Uterus (tissue), 4 donors: ENCODE data around the gene SEMA3B. TPM values are rescaled to one million over a fixed set of nuclear protein-coding genes. Genes with fewer than 3 reads are reported as not detected.

Source experiments
- DNase-seq, 2 donors: peaks; one replicate each; pipeline ENCODE4 v3.0.0-alpha.2; 2019 to 2020
- H3K27ac ChIP-seq, 2 donors: fragments of 200-600 bp; sonication (generic); 1 replicate in 1 of 2; 2 replicates in 1 of 2; pipeline ENCODE4 v1.5.1; 2016 to 2018
- H3K27me3 ChIP-seq, 2 donors: fragments of 200-600 bp; sonication (generic); one replicate each; pipeline ENCODE4 v1.5.1; 2018 to 2019; ENCODE audit warnings: control low read depth in 1 of 2
- H3K36me3 ChIP-seq, 2 donors: fragments of 200-600 bp; sonication (generic); one replicate each; pipeline ENCODE4 v1.5.1; 2019; ENCODE audit warnings: control low read depth in 1 of 2
- H3K4me1 ChIP-seq, 2 donors: fragments of 200-600 bp; sonication (generic); one replicate each; pipeline ENCODE4 v1.5.1; 2018 to 2019; ENCODE audit warnings: control low read depth in 1 of 2
- H3K4me3 ChIP-seq, 2 donors: fragments of 200-600 bp; sonication (generic); 1 replicate in 1 of 2; 2 replicates in 1 of 2; pipeline ENCODE4 v1.5.1; 2018 to 2019; ENCODE audit warnings: mild to moderate bottlenecking in 1 of 2
- H3K9me3 ChIP-seq, 2 donors: fragments of 200-600 bp; sonication (generic); one replicate each; pipeline ENCODE4 v1.5.1; 2019; ENCODE audit warnings: control low read depth in 1 of 2
- POLR2A ChIP-seq, 2 donors: fragments of 450-650 bp; IDR thresholded peaks; one replicate each; pipeline ENCODE4 v1.6.1; 2016; ENCODE audit warnings: antibody characterized with exemption in 2 of 2, mild to moderate bottlenecking in 1 of 2, moderate library complexity in 1 of 2
- intact Hi-C: fragments of 100-400 bp; cut with DNase I; formaldehyde crosslinking; loops from one replicate; pipeline ENCODE4 v1.15.1; 2023; ENCODE audit warnings: low total_unique reads
- total RNA-seq, 4 donors: library from RNA; depleted of rRNA in 3 of 4; stranded (reverse); fragments of >200 nt in 3 of 4; gene quantifications; one replicate each; pipeline versions ENCODE4 v1.1.0 to v1.2.4, GENCODE V29; 2014 to 2023
- TF ChIP-seq, protein P1 (sequence below), 4 experiments: fragments of 200-600 bp in 2 of 4; fragments of 450-650 bp in 2 of 4; sonication (generic) in 2 of 4; IDR thresholded peaks; one replicate each; pipeline ENCODE4 v1.5.1; 2016 to 2019; ENCODE audit warnings: antibody characterized with exemption in 4 of 4, mild to moderate bottlenecking in 2 of 4, moderate library complexity in 1 of 4
- donor health status: DM: yes; HTN: yes; CAD: no.

SEMA3B gene
- total RNA-seq, 4 donors from 2014 or later = 24.1 to 113 (median 77.2) TPM

DNA sequence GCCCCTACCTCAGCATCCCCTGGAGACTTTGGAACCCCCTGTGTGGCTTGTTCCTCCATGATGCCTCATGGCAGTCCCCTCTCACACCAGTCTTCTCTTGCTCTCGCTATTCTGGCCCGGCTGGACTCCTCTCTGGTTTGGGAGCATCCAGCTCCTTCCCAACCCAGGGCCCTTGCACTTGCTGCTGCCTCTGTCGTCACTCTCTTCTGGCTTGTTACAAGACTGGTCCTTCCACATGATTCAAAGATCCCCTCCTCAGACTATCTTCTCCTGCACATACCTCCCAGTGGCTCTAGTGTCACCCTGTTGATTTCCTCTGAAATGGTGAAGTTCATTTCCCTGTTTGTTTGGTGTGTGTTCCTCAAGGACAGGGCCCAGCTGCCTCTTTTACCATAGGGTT lies 39.5 kb upstream of the SEMA3B start:
- Histone ChIP-seq H3K9me3 (no peaks in the 10 kb centered on the region), H3K27me3 (no peaks in the 10 kb centered on the region), H3K4me1 (no peaks in the 10 kb centered on the region), H3K36me3 (no peaks in the 10 kb centered on the region), H3K4me3 (no peak overlapping the region), H3K27ac (no peak overlapping the region)
- TF ChIP-seq POLR2A (IDR thresholded peaks at IDR 0.05) = no peak
- TF ChIP-seq, protein P1, sequence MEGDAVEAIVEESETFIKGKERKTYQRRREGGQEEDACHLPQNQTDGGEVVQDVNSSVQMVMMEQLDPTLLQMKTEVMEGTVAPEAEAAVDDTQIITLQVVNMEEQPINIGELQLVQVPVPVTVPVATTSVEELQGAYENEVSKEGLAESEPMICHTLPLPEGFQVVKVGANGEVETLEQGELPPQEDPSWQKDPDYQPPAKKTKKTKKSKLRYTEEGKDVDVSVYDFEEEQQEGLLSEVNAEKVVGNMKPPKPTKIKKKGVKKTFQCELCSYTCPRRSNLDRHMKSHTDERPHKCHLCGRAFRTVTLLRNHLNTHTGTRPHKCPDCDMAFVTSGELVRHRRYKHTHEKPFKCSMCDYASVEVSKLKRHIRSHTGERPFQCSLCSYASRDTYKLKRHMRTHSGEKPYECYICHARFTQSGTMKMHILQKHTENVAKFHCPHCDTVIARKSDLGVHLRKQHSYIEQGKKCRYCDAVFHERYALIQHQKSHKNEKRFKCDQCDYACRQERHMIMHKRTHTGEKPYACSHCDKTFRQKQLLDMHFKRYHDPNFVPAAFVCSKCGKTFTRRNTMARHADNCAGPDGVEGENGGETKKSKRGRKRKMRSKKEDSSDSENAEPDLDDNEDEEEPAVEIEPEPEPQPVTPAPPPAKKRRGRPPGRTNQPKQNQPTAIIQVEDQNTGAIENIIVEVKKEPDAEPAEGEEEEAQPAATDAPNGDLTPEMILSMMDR (IDR thresholded peaks at IDR 0.05) = no peak
- DNase-seq = no peak
- intact Hi-C loops = loop anchor here (5.0 kb wide), 2 partner anchors 37 to 43 kb away; partner anchors contain the start of gene GNAT1

DNA sequence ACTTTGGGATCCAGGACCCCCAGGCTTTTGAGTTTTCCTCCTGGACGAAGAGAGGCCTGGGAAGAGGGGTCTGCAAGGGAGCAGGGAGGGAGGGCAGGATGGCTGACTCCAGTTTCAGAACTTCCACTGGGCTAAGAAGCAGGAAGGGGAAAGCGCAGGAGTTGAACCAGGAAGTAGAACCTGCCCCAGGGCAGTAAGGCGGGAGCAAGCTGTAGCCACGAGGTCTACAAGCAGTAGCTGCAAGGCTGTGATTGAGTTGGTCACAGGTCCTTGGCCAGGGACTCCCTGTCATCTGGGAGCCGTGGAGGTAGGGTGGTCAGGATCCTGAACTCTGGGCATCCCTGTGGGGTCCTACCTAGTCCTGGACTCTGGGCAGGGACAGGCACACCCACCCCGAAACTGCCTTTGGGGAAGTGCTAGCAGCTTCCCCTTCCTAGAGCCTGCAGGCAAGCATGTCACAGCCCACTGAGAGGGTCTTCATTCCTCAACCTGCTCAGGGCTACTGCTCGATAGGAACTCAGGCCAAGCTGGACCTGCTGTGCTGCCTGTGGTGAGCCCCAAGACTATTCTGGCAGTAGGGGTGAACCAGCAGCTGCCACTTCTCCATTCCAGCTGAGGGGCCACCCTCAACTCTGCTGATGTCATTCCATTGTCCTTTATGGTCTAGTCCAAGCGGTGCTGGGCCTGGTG lies 38.7 kb upstream of the SEMA3B start:
- no peaks in the 10 kb centered on the region for H3K4me1 ChIP-seq
- H3K4me3 ChIP-seq = no peak overlapping the region
- no peaks in the 10 kb centered on the region for H3K36me3 ChIP-seq
- intact Hi-C loops = no loop called here
- H3K9me3 ChIP-seq = no peaks in the 10 kb centered on the region
- H3K27me3 ChIP-seq = no peaks in the 10 kb centered on the region
- no peak for DNase-seq
- no peak overlapping the region for H3K27ac ChIP-seq
- TF ChIP-seq, protein P1 (IDR thresholded peaks at IDR 0.05) = no peak
- TF ChIP-seq POLR2A (IDR thresholded peaks at IDR 0.05) = no peak

DNA sequence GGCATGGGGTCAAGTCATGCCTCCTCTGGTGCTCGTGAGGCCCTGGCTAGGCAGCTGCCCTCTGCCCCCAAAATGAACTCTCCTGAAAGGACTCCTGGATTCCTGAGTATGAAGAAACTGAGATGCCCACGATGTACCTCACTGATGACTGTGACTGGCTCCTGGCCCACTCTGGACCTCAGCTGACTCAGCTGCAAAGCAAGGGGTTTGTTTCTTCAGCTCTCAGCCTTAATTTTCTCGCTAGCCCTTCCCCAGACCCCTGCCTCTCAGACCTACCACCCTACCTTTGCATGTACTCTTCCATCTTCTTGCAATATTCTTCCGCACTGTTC lies 38.2 kb upstream of the SEMA3B start:
- Histone ChIP-seq H3K27ac (no peak overlapping the region), H3K9me3 (no peaks in the 10 kb centered on the region), H3K27me3 (no peaks in the 10 kb centered on the region), H3K36me3 (no peaks in the 10 kb centered on the region), H3K4me3 (no peak overlapping the region), H3K4me1 (no peaks in the 10 kb centered on the region)
- TF ChIP-seq, protein P1 (IDR thresholded peaks at IDR 0.05) = no peak
- TF ChIP-seq POLR2A (IDR thresholded peaks at IDR 0.05) = no peak
- no peak for DNase-seq
- intact Hi-C loops = no loop called here

DNA sequence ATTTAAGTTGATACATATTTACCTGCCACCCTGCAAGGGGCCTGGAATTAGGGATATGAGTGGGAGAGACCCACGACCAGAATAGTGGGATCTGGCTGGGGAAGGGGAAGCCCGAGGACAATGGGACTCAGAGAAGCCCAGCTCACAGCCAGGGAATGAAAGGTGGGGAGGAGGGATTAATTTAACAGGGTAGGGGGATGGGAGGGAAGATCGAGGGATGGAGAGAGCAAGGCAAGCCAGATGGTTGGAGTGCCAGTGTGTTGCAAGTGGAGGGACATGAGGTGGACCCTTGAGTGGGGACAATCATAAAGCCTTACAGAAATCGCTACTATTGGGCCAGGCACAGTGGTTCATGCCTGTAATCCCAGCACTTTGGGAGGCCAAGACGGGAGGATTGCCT lies 37.4 kb upstream of the SEMA3B start:
- H3K36me3 ChIP-seq = no peaks in the 10 kb centered on the region
- no peak for DNase-seq
- no peaks in the 10 kb centered on the region for H3K4me1 ChIP-seq
- H3K27me3 ChIP-seq = no peaks in the 10 kb centered on the region
- H3K27ac ChIP-seq = no peak overlapping the region
- no peaks in the 10 kb centered on the region for H3K9me3 ChIP-seq
- no peak for TF ChIP-seq POLR2A (IDR thresholded peaks at IDR 0.05)
- TF ChIP-seq, protein P1 (IDR thresholded peaks at IDR 0.05) = no peak
- no peak overlapping the region for H3K4me3 ChIP-seq
- intact Hi-C loops = no loop called here

DNA sequence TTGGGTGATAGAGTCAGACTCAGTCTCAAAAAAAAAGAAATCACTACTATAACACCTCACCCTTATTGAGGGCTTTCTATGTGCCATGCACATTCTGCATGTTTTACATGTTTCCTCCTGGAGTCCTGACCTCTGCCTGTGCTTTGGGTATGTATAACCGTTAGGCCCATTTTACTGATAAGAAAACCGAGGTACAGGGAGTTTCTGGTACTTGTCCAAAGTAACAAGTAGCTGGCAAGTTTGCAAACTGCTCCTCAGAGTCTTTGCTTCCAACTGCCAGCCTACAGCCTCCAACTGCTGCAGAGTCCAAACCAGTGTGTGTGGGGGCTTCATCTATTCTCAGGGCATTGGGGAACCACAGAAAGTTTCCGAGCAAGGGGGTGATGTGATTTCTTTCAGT lies 36.6 kb upstream of the SEMA3B start:
- Histone ChIP-seq H3K4me3 (no peak overlapping the region), H3K27me3 (no peaks in the 10 kb centered on the region), H3K4me1 (no peaks in the 10 kb centered on the region), H3K9me3 (no peaks in the 10 kb centered on the region), H3K36me3 (no peaks in the 10 kb centered on the region), H3K27ac (no peak overlapping the region)
- no peak for DNase-seq
- no peak for TF ChIP-seq POLR2A (IDR thresholded peaks at IDR 0.05)
- TF ChIP-seq, protein P1 (IDR thresholded peaks at IDR 0.05) = no peak
- intact Hi-C loops = no loop called here
